IPS DF 4.7 (cell line): ENCODE results near the gene HPGDS.

Source experiments
- DNase-seq: peaks from one replicate; pipeline ENCODE4 v3.0.0-alpha.2; 2013; ENCODE audit warnings: low spot score; ENCODE audit errors: extremely low read depth

The HPGDS gene

DNA sequence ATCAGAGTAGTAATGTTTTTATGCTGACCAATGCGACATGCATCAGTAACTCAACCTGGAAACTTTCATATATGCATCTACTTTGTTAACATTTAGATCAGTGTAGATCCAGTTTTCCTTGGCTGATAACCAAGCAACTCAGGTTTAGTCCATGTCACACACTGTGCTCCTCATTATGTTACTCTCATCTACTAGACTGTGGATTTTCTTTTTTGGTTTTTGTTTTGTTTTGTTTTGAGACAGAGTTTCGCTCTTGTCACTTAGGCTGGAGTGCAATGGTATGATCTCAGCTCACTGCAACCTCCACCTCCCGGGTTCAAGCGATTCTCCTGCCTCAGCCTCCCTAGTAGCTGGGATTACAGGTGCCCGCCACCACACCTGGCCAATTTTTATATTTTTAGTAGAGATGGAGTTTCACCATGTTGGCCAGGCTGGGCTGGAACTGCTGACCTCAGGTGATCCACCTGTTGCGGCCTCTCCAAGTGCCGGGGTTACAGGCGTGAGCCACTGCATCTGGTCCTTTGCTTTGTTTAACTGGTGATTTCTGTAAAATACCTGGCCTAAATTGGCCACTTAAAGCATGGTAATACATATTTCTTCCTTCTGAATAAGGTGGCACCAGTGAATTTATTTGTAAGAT, 86.4 kb downstream of the HPGDS start:
- no peak for DNase-seq

DNA sequence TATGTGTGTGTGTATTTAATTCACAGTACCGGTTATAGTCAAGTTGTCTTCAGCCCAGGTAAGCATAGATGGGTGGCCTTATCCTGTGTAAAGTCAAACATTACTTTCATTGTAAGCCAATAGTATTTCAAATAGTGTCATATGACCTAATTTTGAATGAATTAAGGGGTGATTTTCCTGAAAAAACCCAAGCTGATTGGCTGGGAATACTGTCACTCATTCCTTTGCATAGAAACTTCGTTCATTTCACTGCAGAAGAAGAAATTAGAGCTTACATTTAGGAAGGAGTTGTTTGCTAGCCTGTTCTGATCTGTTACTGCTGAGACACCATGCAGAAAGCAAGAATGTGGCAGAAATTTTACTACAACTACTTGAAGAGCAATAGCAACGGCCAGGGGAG, 89.6 kb downstream of the HPGDS start:
- no peak for DNase-seq

DNA sequence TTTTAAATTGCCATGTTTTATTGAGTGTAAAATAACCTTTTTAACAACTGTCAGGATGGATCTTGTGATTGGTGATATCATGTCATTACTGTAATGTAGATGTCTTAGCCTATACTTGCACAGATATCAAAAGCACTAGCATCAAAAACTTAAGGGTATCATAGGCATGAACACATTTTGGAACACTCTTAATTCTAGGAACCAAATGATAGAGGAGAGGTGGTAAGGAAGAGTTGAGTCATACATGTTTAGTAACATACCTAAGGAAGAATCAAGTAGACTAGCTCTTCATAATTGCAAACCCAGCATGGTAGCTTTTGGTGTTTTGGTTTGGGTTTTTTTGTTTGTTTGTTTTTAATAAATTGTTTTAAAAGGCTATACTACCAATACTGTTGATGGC, 91.5 kb downstream of the HPGDS start:
- no peak for DNase-seq
